Endothelial cell of umbilical vein (primary cell): ENCODE data around the gene STK17B. TPM values are rescaled to one million over a fixed set of nuclear protein-coding genes. Genes with fewer than 3 reads are reported as not detected.

Source experiments
- BruUV-seq: library from RNA; stranded (reverse); fragments of 400-500 nt; replicated peaks from 2 replicates; lab custom pipeline; 2021; lab: Mats Ljungman, UMichigan
- CTCF ChIA-PET: fragments of 300-600, 350-600 bp; sonication (Branson Sonifier 250); formaldehyde crosslinking; loops from one replicate; lab custom pipeline; 2021; ENCODE audit warnings: antibody characterized with exemption, inconsistent platforms; lab: Charles Lee
- POLR2A ChIA-PET: fragments of 300-600, 350-600 bp; sonication (Branson Sonifier 250); formaldehyde crosslinking; loops from one replicate; lab custom pipeline; 2021; ENCODE audit warnings: antibody characterized with exemption, inconsistent platforms; lab: Charles Lee
- DNase-seq: peaks from one replicate; pipeline ENCODE4 v3.0.0-alpha.2; 2011; ENCODE audit warnings: low read depth, low spot score
- FAIRE-seq: peaks from 2 replicates; lab custom pipeline; 2011; peaks lifted over from hg19 to GRCh38; lab: Jason Lieb, UNC
- H2AFZ ChIP-seq: 2 replicates; pipeline ENCODE4 v1.6.0; 2012; ENCODE audit warnings: low read depth, low read length, control low read depth, inconsistent platforms
- H3K27ac ChIP-seq: 2 replicates; pipeline ENCODE4 v1.5.1; 2011; ENCODE audit warnings: low read depth, mild to moderate bottlenecking, control low read depth, low read length, moderate library complexity; ENCODE audit not compliant: insufficient read depth
- H3K27me3 ChIP-seq, 2 experiments: 2 replicates each; pipeline versions ENCODE4 v1.6.0 to v1.6.1; 2011; ENCODE audit warnings: low read length in 2 of 2, mixed read lengths in 1 of 2; ENCODE audit not compliant: control insufficient read depth in 2 of 2, insufficient read depth in 2 of 2
- H3K36me3 ChIP-seq, 2 experiments: 2 replicates in 1 of 2; 3 replicates in 1 of 2; pipeline ENCODE4 v1.5.1; 2011; ENCODE audit warnings: low read length in 2 of 2, mild to moderate bottlenecking in 1 of 2, moderate library complexity in 1 of 2; ENCODE audit not compliant: control insufficient read depth in 2 of 2, insufficient read depth in 2 of 2; ENCODE audit errors: extremely low read depth in 1 of 2
- H3K4me1 ChIP-seq: 3 replicates; pipeline ENCODE4 v1.5.1; 2011; ENCODE audit warnings: mild to moderate bottlenecking, low read length; ENCODE audit not compliant: control insufficient read depth, insufficient read depth; ENCODE audit errors: extremely low read depth
- H3K4me2 ChIP-seq: 2 replicates; pipeline ENCODE4 v1.6.1; 2011; ENCODE audit warnings: low read length, control low read depth, mixed read lengths; ENCODE audit not compliant: insufficient read depth
- H3K4me3 ChIP-seq, 3 experiments: fragments of 200-600 bp in 1 of 3; sonication (generic), shearing (Covaris generic) in 1 of 3; replicated peaks in 1 of 3; 2 replicates each; pipeline ENCODE4 v1.5.1; 2011 to 2016; ENCODE audit warnings: control low read depth in 3 of 3, low read length in 3 of 3, mild to moderate bottlenecking in 2 of 3, inconsistent platforms in 1 of 3, low read depth in 1 of 3, moderate library complexity in 1 of 3; ENCODE audit not compliant: insufficient read depth in 1 of 3
- H3K79me2 ChIP-seq: 2 replicates; pipeline ENCODE4 v1.6.0; 2012; ENCODE audit warnings: low read length, inconsistent platforms; ENCODE audit not compliant: control insufficient read depth, insufficient read depth
- H3K9ac ChIP-seq: replicated peaks from 2 replicates; pipeline ENCODE3; 2011; ENCODE audit warnings: low read length, control low read depth; ENCODE audit not compliant: insufficient read depth; ENCODE audit errors: extremely low read depth
- H3K9me1 ChIP-seq: replicated peaks from 3 replicates; pipeline ENCODE4 v1.6.0; 2011; ENCODE audit warnings: mild to moderate bottlenecking, low read length; ENCODE audit not compliant: control insufficient read depth, insufficient read depth; ENCODE audit errors: extremely low read depth
- H3K9me3 ChIP-seq: replicated peaks from 2 replicates; pipeline ENCODE4 v1.5.1; 2012; ENCODE audit warnings: low read length, inconsistent platforms; ENCODE audit not compliant: control insufficient read depth, insufficient read depth
- H4K20me1 ChIP-seq: replicated peaks from 2 replicates; pipeline ENCODE3; 2011; ENCODE audit warnings: mild to moderate bottlenecking, low read length; ENCODE audit not compliant: control insufficient read depth, insufficient read depth; ENCODE audit errors: extremely low read depth
- CTCF ChIP-seq, 2 donors: IDR thresholded peaks; 1 replicate in 1 of 2; 2 replicates in 1 of 2; pipeline ENCODE4 v1.5.1; 2011; ENCODE audit warnings: low read length in 2 of 2, mild to moderate bottlenecking in 2 of 2, moderate library complexity in 2 of 2, control low read depth in 1 of 2, inconsistent platforms in 1 of 2, low read depth in 1 of 2; ENCODE audit not compliant: insufficient read depth in 1 of 2; ENCODE audit errors: extremely low read depth in 1 of 2
- EZH2 ChIP-seq: IDR thresholded peaks from 2 replicates; pipeline ENCODE4 v1.6.1; 2012; ENCODE audit warnings: borderline replicate concordance, low read depth, mild to moderate bottlenecking, moderate library complexity, low read length, inconsistent platforms; ENCODE audit not compliant: severe bottlenecking
- FOS ChIP-seq: IDR thresholded peaks from 2 replicates; pipeline ENCODE4 v1.6.1; 2011; ENCODE audit warnings: mild to moderate bottlenecking, low read length, moderate library complexity, borderline replicate concordance; ENCODE audit not compliant: insufficient read depth
- GATA2 ChIP-seq: IDR thresholded peaks from 2 replicates; pipeline ENCODE4 v1.7.0; 2011; ENCODE audit warnings: low read depth, mild to moderate bottlenecking, moderate library complexity, mixed read lengths, low read length; ENCODE audit not compliant: insufficient read length, insufficient read depth
- JUN ChIP-seq: IDR thresholded peaks from 2 replicates; pipeline ENCODE4 v1.6.1; 2011; ENCODE audit warnings: borderline replicate concordance, low read depth; ENCODE audit not compliant: insufficient read length, insufficient read depth
- MYC ChIP-seq: IDR thresholded peaks from one replicate; pipeline ENCODE4 v1.6.1; 2011; ENCODE audit warnings: mild to moderate bottlenecking, low read depth, low read length
- POLR2A ChIP-seq: IDR thresholded peaks from 2 replicates; pipeline ENCODE4 v1.6.1; 2012; ENCODE audit warnings: low read depth, mild to moderate bottlenecking, control low read depth, low read length
- POLR2AphosphoS5 ChIP-seq: IDR thresholded peaks from 2 replicates; pipeline ENCODE4 v1.6.1; 2012; ENCODE audit warnings: low read depth, mild to moderate bottlenecking, control low read depth, low read length, moderate library complexity; ENCODE audit not compliant: insufficient read depth
- dilution Hi-C: fragments of 300-500 bp; cut with MboI; formaldehyde crosslinking; loops from one replicate; pipeline ENCODE4 v1.15.0; 2019; ENCODE audit warnings: low sequenced_read_pairs; ENCODE audit not compliant: extremely low pct_ligation_motif_present
- intact Hi-C: fragments of 100-400 bp; cut with micrococcal nuclease; formaldehyde crosslinking; loops from one replicate; pipeline ENCODE4 v1.10.0; 2022
- polyA plus RNA-seq, 4 experiments: library from polyadenylated mRNA; depleted of rRNA in 3 of 4; stranded (reverse) in 3 of 4; unstranded in 1 of 4; fragments of >200 nt; gene quantifications; 2 replicates each; pipeline versions ENCODE4 v1.2.1 to v1.2.3, GENCODE V29; 2011 to 2012; ENCODE audit warnings: missing spikeins in 1 of 4
- total RNA-seq: library from RNA; stranded (reverse); gene quantifications from 2 replicates; pipeline ENCODE4 v1.2.3, GENCODE V29; 2021
- TF ChIP-seq, protein P1 (sequence below): IDR thresholded peaks from 2 replicates; pipeline ENCODE4 v1.6.1; 2011; ENCODE audit not compliant: insufficient read depth, insufficient read length

STK17B gene
- total and polyA plus RNA-seq, 2 donors (not counting 3 experiments of a cell fraction or from before 2014, with no cell fraction given), result 2.5 to 16.6 TPM

DNA sequence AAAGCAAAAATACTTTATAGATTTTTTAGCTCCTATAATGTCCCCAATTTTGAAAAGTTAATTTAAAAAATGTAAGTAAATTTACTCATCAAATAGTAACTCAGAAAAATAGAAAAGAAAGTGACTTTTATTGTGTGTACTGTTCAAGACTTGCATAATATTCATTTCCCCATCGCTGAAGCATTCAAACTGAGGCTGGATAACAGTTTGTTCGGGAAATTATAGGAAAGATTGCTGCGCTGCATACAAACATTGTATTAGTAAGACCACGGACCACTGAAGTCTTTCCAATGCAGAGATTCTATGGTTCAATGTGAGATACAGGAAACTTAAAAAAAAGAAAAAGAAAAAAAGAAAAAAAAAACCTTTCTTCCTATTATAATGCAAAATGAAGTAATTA lies 10.4 kb downstream of the STK17B start:
- Histone ChIP-seq H3K79me2 (peaks cover 42% of the 10 kb centered on the region), H3K9me3 (no peaks in the 10 kb centered on the region), H3K9me1 (no peaks in the 10 kb centered on the region), H3K27me3 (no peaks in the 10 kb centered on the region), H3K36me3 (no peaks in the 10 kb centered on the region), H3K4me3 (no peak overlapping the region), H3K4me1 (peaks cover 16% of the 10 kb centered on the region), H4K20me1 (no peaks in the 10 kb centered on the region), H3K9ac (no peak overlapping the region), H3K27ac (no peak overlapping the region), H2AFZ (no peak overlapping the region), H3K4me2 (no peak overlapping the region)
- BruUV-seq, result no TSS peak
- intact Hi-C loops (no loop called here), dilution Hi-C loops (no loop called here)
- FAIRE-seq (no peak), DNase-seq (no peak)
- TF ChIP-seq POLR2A, result no peak
- TF ChIP-seq, protein P1, sequence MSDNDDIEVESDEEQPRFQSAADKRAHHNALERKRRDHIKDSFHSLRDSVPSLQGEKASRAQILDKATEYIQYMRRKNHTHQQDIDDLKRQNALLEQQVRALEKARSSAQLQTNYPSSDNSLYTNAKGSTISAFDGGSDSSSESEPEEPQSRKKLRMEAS, result no peak
- TF ChIP-seq GATA2, result no peak
- TF ChIP-seq MYC, result no peak
- no peak for TF ChIP-seq FOS
- TF ChIP-seq CTCF (IDR thresholded peaks at IDR 0.05; ENCODE audit: extremely low read depth in 1 of 2, insufficient read depth in 1 of 2, low read depth in 1 of 2, low read length in 2 of 2), result no peak
- no peak for TF ChIP-seq POLR2AphosphoS5
- no peak for TF ChIP-seq EZH2
- TF ChIP-seq JUN, result no peak
- ChIA-PET POLR2A (no interaction called here), CTCF (no interaction called here)
